Cardiac muscle cell (in vitro differentiated cells and primary cell): ENCODE data around the gene MAML3. TPM values are rescaled to one million over a fixed set of nuclear protein-coding genes. Genes with fewer than 3 reads are reported as not detected.

Experiments used
- DNase-seq, 2 donors: peaks; one replicate each; pipeline versions ENCODE4 v3.0.0 to v3.0.0-alpha.2; 2010 to 2017; ENCODE audit warnings: low read depth in 1 of 2, low spot score in 1 of 2
- H3K27ac ChIP-seq: fragments of 200-600 bp; sonication (generic); 2 replicates; pipeline ENCODE4 v1.5.1; 2016
- H3K27me3 ChIP-seq: fragments of 200-600 bp; sonication (generic); 2 replicates; pipeline ENCODE4 v1.6.0; 2016; ENCODE audit warnings: control low read depth
- H3K36me3 ChIP-seq: fragments of 200-600 bp; sonication (generic); 2 replicates; pipeline ENCODE4 v1.5.1; 2016; ENCODE audit warnings: control low read depth
- H3K4me1 ChIP-seq: fragments of 200-600 bp; sonication (generic); 2 replicates; pipeline ENCODE4 v1.8.1; 2017; ENCODE audit warnings: low read depth, mild to moderate bottlenecking, mixed run types
- H3K4me3 ChIP-seq: fragments of 200-600 bp; sonication (generic); 2 replicates; pipeline ENCODE4 v1.5.1; 2016; ENCODE audit warnings: mild to moderate bottlenecking
- H3K9me3 ChIP-seq: fragments of 200-600 bp; sonication (generic); 2 replicates; pipeline ENCODE4 v1.5.1; 2017; ENCODE audit warnings: low read depth, mild to moderate bottlenecking, control low read depth
- CTCF ChIP-seq: IDR thresholded peaks from 2 replicates; pipeline ENCODE4 v1.5.1; 2012; ENCODE audit warnings: low read depth, mild to moderate bottlenecking, low read length
- polyA plus RNA-seq: library from polyadenylated mRNA; unstranded; fragments of >200 nt; fragmentation: Nextera tagmentation; extraction: Ambion mirVana; gene quantifications from 2 replicates; pipeline ENCODE4 v1.2.1, GENCODE V29; 2016
- total RNA-seq: library from RNA; depleted of rRNA; stranded (reverse); fragments of >200 nt; gene quantifications from 2 replicates; pipeline ENCODE4 v1.2.3, GENCODE V29; 2016

The MAML3 gene
- total and polyA plus RNA-seq, 2 experiments from 2014 or later, result 7.8 to 22.8 TPM

- TF ChIP-seq CTCF, result no peak
- Histone ChIP-seq H3K36me3 (no peaks in the 10 kb centered on the region), H3K9me3 (no peaks in the 10 kb centered on the region), H3K4me3 (no peak overlapping the region), H3K27me3 (no peaks in the 10 kb centered on the region), H3K27ac (peak overlapping the region; percentile 4), H3K4me1 (peaks cover 26% of the 10 kb centered on the region)
- no peak for DNase-seq
Measured at GRCh38 chr4:139768366-139768765, 385.6 kb downstream of the MAML3 start.

- Histone ChIP-seq H3K4me1 (peaks cover 34% of the 10 kb centered on the region), H3K4me3 (no peak overlapping the region), H3K27ac (no peak overlapping the region), H3K36me3 (no peaks in the 10 kb centered on the region), H3K27me3 (no peaks in the 10 kb centered on the region), H3K9me3 (no peaks in the 10 kb centered on the region)
- no peak for DNase-seq
- TF ChIP-seq CTCF, result no peak
Measured at GRCh38 chr4:139767585-139767984, 386.4 kb downstream of the MAML3 start.

- H3K36me3 ChIP-seq, result no peaks in the 10 kb centered on the region
- no peak overlapping the region for H3K4me3 ChIP-seq
- TF ChIP-seq CTCF, result no peak
- no peaks in the 10 kb centered on the region for H3K27me3 ChIP-seq
- no peaks in the 10 kb centered on the region for H3K9me3 ChIP-seq
- peaks cover 38% of the 10 kb centered on the region for H3K4me1 ChIP-seq
- no peak overlapping the region for H3K27ac ChIP-seq
- peak in 1 of 2 donors; percentile 21 for DNase-seq
Measured at GRCh38 chr4:139767168-139767567, 386.8 kb downstream of the MAML3 start.

- no peaks in the 10 kb centered on the region for H3K36me3 ChIP-seq
- peaks cover 48% of the 10 kb centered on the region for H3K4me1 ChIP-seq
- H3K9me3 ChIP-seq, result no peaks in the 10 kb centered on the region
- DNase-seq, result no peak
- H3K4me3 ChIP-seq, result no peak overlapping the region
- H3K27me3 ChIP-seq, result no peaks in the 10 kb centered on the region
- peak overlapping the region; percentile 90 for H3K27ac ChIP-seq
- TF ChIP-seq CTCF, result no peak
Measured at GRCh38 chr4:139764686-139765310, 389.2 kb downstream of the MAML3 start.

GRCh38 chr4:139764182-139764581, 389.8 kb downstream of the MAML3 start:
- H3K27ac ChIP-seq, result peak overlapping the region; percentile 90
- DNase-seq, result peak in 1 of 2 donors; percentile 46

More at GRCh38 chr4:139764182-139764581, 389.8 kb downstream of the MAML3 start:
- Histone ChIP-seq H3K9me3 (no peaks in the 10 kb centered on the region), H3K4me3 (no peak overlapping the region), H3K36me3 (no peaks in the 10 kb centered on the region), H3K27me3 (no peaks in the 10 kb centered on the region), H3K4me1 (peaks cover 49% of the 10 kb centered on the region)
- TF ChIP-seq CTCF, result no peak
